CD14-positive monocyte (primary cell): Measurements from ENCODE around the gene CLUH. TPM values are rescaled to one million over a fixed set of nuclear protein-coding genes. Genes with fewer than 3 reads are reported as not detected.
"Not testable (repeated sequence)": the region's sequence is repeated elsewhere in the genome, so short reads cannot be mapped to it uniquely, and the experiment has no call there.

Experiments used
- DNase-seq, 3 donors: peaks; one replicate each; pipeline ENCODE4 v3.0.0-alpha.2; 2011 to 2022
- H2AFZ ChIP-seq: 2 replicates; pipeline ENCODE4 v1.6.0; 2012; ENCODE audit warnings: mild to moderate bottlenecking, low read depth, low read length, inconsistent platforms; ENCODE audit not compliant: insufficient read depth, poor library complexity, severe bottlenecking
- H3K27ac ChIP-seq, 2 donors: 1 replicate in 1 of 2; 2 replicates in 1 of 2; pipeline ENCODE4 v1.5.1; 2012 to 2013; ENCODE audit warnings: low read length in 2 of 2, control low read depth in 1 of 2, inconsistent platforms in 1 of 2, low read depth in 1 of 2, mild to moderate bottlenecking in 1 of 2
- H3K27me3 ChIP-seq, 2 donors: one replicate each; pipeline versions ENCODE4 v1.6.0 to v1.6.1; 2011 to 2013; ENCODE audit warnings: low read length in 2 of 2; ENCODE audit not compliant: control insufficient read depth in 2 of 2, insufficient read depth in 2 of 2
- H3K36me3 ChIP-seq, 2 donors: replicated peaks in 1 of 2; 1 replicate in 1 of 2; 2 replicates in 1 of 2; pipeline versions ENCODE4 v1.5.1 to v1.6.1; 2012 to 2013; ENCODE audit warnings: low read length in 2 of 2, control low read depth in 1 of 2, inconsistent platforms in 1 of 2, mild to moderate bottlenecking in 1 of 2; ENCODE audit not compliant: insufficient read depth in 2 of 2, control insufficient read depth in 1 of 2
- H3K4me1 ChIP-seq, 2 donors: 1 replicate in 1 of 2; 2 replicates in 1 of 2; pipeline versions ENCODE4 v1.5.1 to v1.6.1; 2012 to 2013; ENCODE audit warnings: low read length in 2 of 2, control low read depth in 1 of 2, inconsistent platforms in 1 of 2, mild to moderate bottlenecking in 1 of 2, moderate library complexity in 1 of 2; ENCODE audit not compliant: insufficient read depth in 2 of 2, control insufficient read depth in 1 of 2
- H3K4me2 ChIP-seq: replicated peaks from 2 replicates; pipeline ENCODE3; 2012; ENCODE audit warnings: low read length, moderate library complexity, mild to moderate bottlenecking; ENCODE audit not compliant: poor library complexity, severe bottlenecking; ENCODE audit errors: extremely low read depth
- H3K4me3 ChIP-seq, 3 experiments: fragments of 200-600 bp in 1 of 3; sonication (generic) in 1 of 3; replicated peaks in 1 of 3; 1 replicate in 2 of 3; 2 replicates in 1 of 3; pipeline ENCODE4 v1.5.1; 2011 to 2013; ENCODE audit warnings: low read length in 3 of 3, mild to moderate bottlenecking in 3 of 3, control low read depth in 2 of 3, low read depth in 2 of 3, inconsistent platforms in 1 of 3, moderate library complexity in 1 of 3
- H3K79me2 ChIP-seq: 2 replicates; pipeline ENCODE4 v1.6.0; 2012; ENCODE audit warnings: mild to moderate bottlenecking, control low read depth, inconsistent platforms, low read length, moderate library complexity; ENCODE audit not compliant: insufficient read depth
- H3K9ac ChIP-seq: 2 replicates; pipeline ENCODE4 v1.6.0; 2017; ENCODE audit warnings: low read length, mild to moderate bottlenecking; ENCODE audit not compliant: insufficient read depth, poor library complexity, severe bottlenecking
- H3K9me3 ChIP-seq, 2 donors: replicated peaks in 1 of 2; 1 replicate in 1 of 2; 2 replicates in 1 of 2; pipeline versions ENCODE4 v1.5.1 to v1.6.1; 2012 to 2013; ENCODE audit warnings: low read length in 2 of 2, control low read depth in 1 of 2; ENCODE audit not compliant: control insufficient read depth in 1 of 2, insufficient read depth in 1 of 2
- H4K20me1 ChIP-seq: 2 replicates; pipeline ENCODE4 v1.6.0; 2012; ENCODE audit warnings: mild to moderate bottlenecking, low read length, control low read depth, moderate library complexity; ENCODE audit not compliant: insufficient read depth
- H3K27ac Mint-ChIP-seq, 7 donors: one replicate each; pipeline ENCODE4 v1.8.0; 2020; ENCODE audit warnings: mild to moderate bottlenecking in 7 of 7, mixed read lengths in 7 of 7, moderate library complexity in 6 of 7, inconsistent platforms in 2 of 7
- H3K27me3 Mint-ChIP-seq, 3 donors: one replicate each; pipeline ENCODE4 v1.8.0; 2021 to 2022; ENCODE audit warnings: low read depth in 3 of 3, mild to moderate bottlenecking in 3 of 3, mixed read lengths in 3 of 3, moderate library complexity in 3 of 3, inconsistent platforms in 1 of 3
- H3K36me3 Mint-ChIP-seq, 2 donors: one replicate each; pipeline ENCODE4 v1.8.0; 2020; ENCODE audit warnings: mixed read lengths in 2 of 2, inconsistent platforms in 1 of 2, mild to moderate bottlenecking in 1 of 2
- H3K4me1 Mint-ChIP-seq: one replicate; pipeline ENCODE4 v1.8.0; 2020; ENCODE audit warnings: mild to moderate bottlenecking, mixed read lengths
- H3K4me3 Mint-ChIP-seq, 2 donors: one replicate each; pipeline ENCODE4 v1.8.0; 2020; ENCODE audit warnings: mild to moderate bottlenecking in 2 of 2, mixed read lengths in 2 of 2, moderate library complexity in 1 of 2
- H3K9me3 Mint-ChIP-seq, 7 donors: one replicate each; pipeline ENCODE4 v1.8.0; 2020 to 2022; ENCODE audit warnings: mixed read lengths in 7 of 7, mild to moderate bottlenecking in 6 of 7, moderate library complexity in 6 of 7, inconsistent platforms in 2 of 7
- CTCF ChIP-seq: fragments of 200-600 bp; IDR thresholded peaks from one replicate; pipeline ENCODE4 v1.8.0; 2022; ENCODE audit warnings: antibody characterized with exemption, mild to moderate bottlenecking
- WGBS: methylation state at CpG from one replicate; pipeline ENCODE4 v1.1.5; 2013; ENCODE audit warnings: missing lambda C conversion rate; ENCODE audit not compliant: insufficient coverage; 5-methylcytosine and 5-hydroxymethylcytosine counted together
- intact Hi-C, 2 donors: fragments of 100-400 bp; cut with micrococcal nuclease; formaldehyde crosslinking; loops; one replicate each; pipeline versions ENCODE4 v1.15.0 to v1.15.1; 2023
- polyA plus RNA-seq, 3 donors: library from polyadenylated mRNA; depleted of rRNA in 1 of 3; unstranded in 2 of 3; stranded (reverse) in 1 of 3; fragments of 300-500 nt in 2 of 3; fragments of >200 nt in 1 of 3; fragmentation: Illumina TruSeq in 2 of 3; gene quantifications; 1 replicate in 2 of 3; 2 replicates in 1 of 3; pipeline ENCODE4 v1.2.3, GENCODE V29; 2012 to 2021

Gene CLUH
- polyA plus RNA-seq, 3 donors: 1.6 to 26.2 (median 4.2) TPM

GRCh38 chr17:2656283-2656682 lies 55.3 kb downstream of the CLUH start:
- Mint-ChIP-seq H3K9me3 (peaks cover 0 to 2% (median 0%) of the 10 kb centered on the region in 7 donors), H3K36me3 (peaks cover 16 to 37% of the 10 kb centered on the region in 2 donors), H3K27me3 (no peaks in the 10 kb centered on the region), H3K27ac (peak overlapping the region in 6 of 7 donors; percentile 18 to 93 (median 82)), H3K4me3 (no peak overlapping the region), H3K4me1 (peaks cover 35% of the 10 kb centered on the region)
- intact Hi-C loops: no loop called here
- peaks cover 0 to 15% of the 10 kb centered on the region in 2 donors for H3K36me3 ChIP-seq
- WGBS: no CpG with 5 or more reads among the region's 1 CpG
- no peaks in the 10 kb centered on the region for H3K27me3 ChIP-seq
- H3K27ac ChIP-seq: peak overlapping the region in 1 of 2 donors; percentile 60
- peaks cover 96% of the 10 kb centered on the region for H4K20me1 ChIP-seq
- H3K4me2 ChIP-seq: no peak overlapping the region
- H3K79me2 ChIP-seq: peaks cover 93% of the 10 kb centered on the region
- H3K9ac ChIP-seq: no peak overlapping the region
- H2AFZ ChIP-seq: no peak overlapping the region
- no peak for TF ChIP-seq CTCF
- no peaks in the 10 kb centered on the region for H3K9me3 ChIP-seq
- DNase-seq: peak; percentile 7 to 56 (median 14)
- peaks cover 0 to 9% of the 10 kb centered on the region in 2 donors for H3K4me1 ChIP-seq
- H3K4me3 ChIP-seq: no peak overlapping the region

DNA sequence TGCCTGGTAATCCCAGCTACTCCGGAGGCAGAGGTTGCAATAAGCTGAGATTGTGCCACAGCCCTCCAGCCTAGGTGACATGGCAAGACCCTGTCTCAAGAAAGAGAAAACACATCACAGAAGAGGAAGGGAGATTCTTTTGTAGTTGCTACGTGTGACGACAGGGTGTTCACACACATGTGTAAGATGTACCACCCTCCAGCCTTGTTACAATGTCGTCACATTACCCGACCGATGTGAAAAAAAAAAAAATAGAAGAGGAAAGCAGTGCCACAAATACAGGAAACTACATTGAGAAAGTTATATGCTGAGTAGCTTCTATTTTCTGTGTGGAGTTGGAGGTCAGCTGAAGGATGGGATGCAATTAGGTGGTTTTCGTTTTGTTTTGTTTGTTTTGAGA lies 56.0 kb downstream of the CLUH start:
- peaks cover 29% of the 10 kb centered on the region for H3K4me1 Mint-ChIP-seq
- H3K4me2 ChIP-seq: no peak overlapping the region
- H3K4me1 ChIP-seq: peaks cover 0 to 9% of the 10 kb centered on the region in 2 donors
- peaks cover 0 to 15% of the 10 kb centered on the region in 2 donors for H3K36me3 ChIP-seq
- H3K27me3 Mint-ChIP-seq: no peaks in the 10 kb centered on the region
- H3K27me3 ChIP-seq: no peaks in the 10 kb centered on the region
- no peak overlapping the region for H3K4me3 Mint-ChIP-seq
- peak overlapping the region in 6 of 7 donors; percentile 46 to 93 (median 82) for H3K27ac Mint-ChIP-seq
- H3K4me3 ChIP-seq: no peak overlapping the region
- H3K79me2 ChIP-seq: peaks cover 93% of the 10 kb centered on the region
- no peak for TF ChIP-seq CTCF
- WGBS: no CpG with 5 or more reads among the region's 7 CpGs
- H2AFZ ChIP-seq: no peak overlapping the region
- H3K9ac ChIP-seq: no peak overlapping the region
- no peaks in the 10 kb centered on the region for H3K9me3 ChIP-seq
- peaks cover 22 to 43% of the 10 kb centered on the region in 2 donors for H3K36me3 Mint-ChIP-seq
- DNase-seq: peak; percentile 32 to 63 (median 55)
- intact Hi-C loops: no loop called here
- peak overlapping the region in 1 of 2 donors; percentile 60 for H3K27ac ChIP-seq
- peaks cover 0 to 2% (median 0%) of the 10 kb centered on the region in 7 donors for H3K9me3 Mint-ChIP-seq
- peaks cover 96% of the 10 kb centered on the region for H4K20me1 ChIP-seq

- H3K4me3 Mint-ChIP-seq, H3K4me2 ChIP-seq, H3K27me3 ChIP-seq, H3K9me3 Mint-ChIP-seq, H3K4me3 ChIP-seq, H3K27ac Mint-ChIP-seq, H3K9me3 ChIP-seq, H2AFZ ChIP-seq, H3K27ac ChIP-seq, H3K4me1 ChIP-seq, H3K27me3 Mint-ChIP-seq, H3K9ac ChIP-seq, DNase-seq, intact Hi-C loops: not testable (repeated sequence)
- no CpG with 5 or more reads among the region's 3 CpGs for WGBS
- peaks cover 91% of the 10 kb centered on the region for H4K20me1 ChIP-seq
- peaks cover 18% of the 10 kb centered on the region for H3K4me1 Mint-ChIP-seq
- H3K36me3 ChIP-seq: peaks cover 0 to 24% of the 10 kb centered on the region in 2 donors
- H3K79me2 ChIP-seq: peaks cover 89% of the 10 kb centered on the region
- H3K36me3 Mint-ChIP-seq: peaks cover 24 to 53% of the 10 kb centered on the region in 2 donors
These were observed 58.7 kb downstream of the CLUH start for GRCh38 chr17:2652911-2653310.
